Stimulated activated CD8-positive, alpha-beta memory T cell treated with anti-CD3 and anti-CD28 coated beads, Interleukin-12 subunit alpha, Interleukin-12 subunit beta, amount 100 ng/mL, for 24 hours (primary cell): Measurements from ENCODE around the gene ABCC5.
"Not testable (repeated sequence)": the region's sequence is repeated elsewhere in the genome, so short reads cannot be mapped to it uniquely, and the experiment has no call there.

Experiments used
- DNase-seq: peaks from one replicate; pipeline ENCODE4 v3.0.0-alpha.2; 2020; ENCODE audit errors: extremely low read depth

The ABCC5 gene

GRCh38 chr3:183892610-183893214 is 125.0 kb downstream of the ABCC5 start:
- DNase-seq, result no peak

GRCh38 chr3:183885766-183886165 is 131.9 kb downstream of the ABCC5 start:
- no peak for DNase-seq

GRCh38 chr3:183884427-183885296 is 133.0 kb downstream of the ABCC5 start, which contains the start of gene PARL:
PARL (minus strand) TSS chr3:183884880; CDS start chr3:183884846, 34 bp downstream.
- peak; percentile 89 for DNase-seq

DNA sequence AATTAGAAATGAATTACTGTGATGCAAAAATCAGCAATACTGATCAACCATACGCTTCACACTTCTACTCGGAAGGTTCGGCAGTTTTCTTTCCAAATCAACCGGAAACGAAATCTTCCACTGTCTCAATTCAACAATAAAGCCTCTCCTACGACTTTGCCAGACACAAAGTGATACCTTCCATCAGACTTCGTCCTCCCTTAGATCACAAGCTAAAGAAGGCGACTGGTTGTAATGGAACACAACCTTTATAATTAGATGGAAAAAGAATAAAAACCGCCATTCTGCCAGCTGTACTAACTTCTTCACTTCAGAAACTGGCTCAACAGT is 133.6 kb downstream of the ABCC5 start:
- DNase-seq, result no peak

DNA sequence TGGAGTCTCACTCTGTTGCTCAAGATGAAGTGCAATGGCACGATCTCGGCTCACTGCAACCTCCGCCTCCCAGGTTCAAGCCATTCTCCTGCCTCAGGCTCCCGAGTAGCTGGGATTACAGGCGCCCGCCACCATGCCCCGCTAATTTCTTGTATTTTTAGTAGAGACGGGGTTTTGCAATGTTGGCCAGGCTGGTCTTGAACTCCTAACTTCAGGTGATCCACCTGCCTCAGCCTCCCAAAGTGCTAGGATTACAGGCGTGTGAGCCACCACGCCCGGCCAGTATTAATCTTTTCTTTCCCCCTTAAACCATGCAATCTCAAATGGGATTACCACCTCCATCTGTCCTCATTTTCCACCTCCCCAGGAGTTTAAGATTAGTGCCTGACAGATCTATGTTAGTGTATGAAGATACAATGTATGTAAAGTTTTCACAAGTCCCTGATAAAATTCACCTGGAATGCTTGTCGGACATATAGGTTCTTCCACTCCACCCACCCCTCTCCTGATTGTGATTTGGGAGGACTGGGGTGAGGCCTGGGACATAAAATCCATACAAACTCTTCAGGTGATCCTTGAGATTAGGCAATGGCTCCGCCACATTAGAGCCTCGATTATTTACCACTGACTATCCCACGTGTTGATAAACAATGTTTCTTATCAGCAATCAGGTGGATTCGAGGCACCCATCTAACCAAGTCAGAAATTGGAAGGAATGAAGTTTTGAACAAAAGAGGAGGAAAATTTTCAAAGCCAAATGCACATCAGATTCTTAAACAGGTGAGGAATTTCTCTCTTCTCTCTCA is 134.2 kb downstream of the ABCC5 start:
- DNase-seq, result no peak

DNA sequence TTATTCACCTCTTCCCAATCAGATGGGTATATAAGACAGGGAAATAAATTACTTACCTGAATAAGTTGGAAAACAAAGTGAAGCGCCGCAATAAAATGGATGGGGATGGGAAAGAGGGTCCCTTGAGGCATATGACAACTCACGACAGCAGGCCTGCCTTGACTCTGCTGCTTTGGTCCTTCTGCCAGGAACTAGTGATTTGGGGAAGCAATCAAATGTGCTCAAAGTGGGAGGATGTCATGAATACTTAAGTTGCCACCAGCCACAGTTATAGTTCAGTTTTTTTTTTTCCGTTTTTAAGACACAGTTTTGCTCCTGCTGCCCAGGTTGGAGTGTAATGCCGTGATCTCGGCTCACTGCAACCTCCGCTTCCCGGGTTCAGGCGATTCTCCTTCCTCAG is 137.6 kb downstream of the ABCC5 start:
- DNase-seq, result no peak

DNA sequence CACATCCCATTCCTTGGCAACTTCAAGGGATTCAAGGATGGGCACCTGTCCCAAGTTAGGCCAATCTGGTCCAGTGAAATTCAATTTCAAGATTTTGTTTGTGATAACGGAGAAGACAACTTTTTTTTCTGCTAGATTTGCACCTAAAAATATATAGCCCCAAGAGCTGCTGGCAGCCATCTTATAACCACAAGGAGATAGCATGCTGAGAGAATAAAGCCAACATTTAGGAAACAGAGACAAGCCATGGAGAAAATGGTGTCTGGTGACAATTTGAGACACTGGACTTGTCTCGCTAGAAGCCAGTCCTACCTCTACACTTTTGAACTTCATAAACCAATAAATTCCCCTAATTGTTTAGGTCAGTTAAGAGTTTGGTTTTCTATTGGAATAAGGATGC is 138.4 kb downstream of the ABCC5 start:
- DNase-seq, result no peak

DNA sequence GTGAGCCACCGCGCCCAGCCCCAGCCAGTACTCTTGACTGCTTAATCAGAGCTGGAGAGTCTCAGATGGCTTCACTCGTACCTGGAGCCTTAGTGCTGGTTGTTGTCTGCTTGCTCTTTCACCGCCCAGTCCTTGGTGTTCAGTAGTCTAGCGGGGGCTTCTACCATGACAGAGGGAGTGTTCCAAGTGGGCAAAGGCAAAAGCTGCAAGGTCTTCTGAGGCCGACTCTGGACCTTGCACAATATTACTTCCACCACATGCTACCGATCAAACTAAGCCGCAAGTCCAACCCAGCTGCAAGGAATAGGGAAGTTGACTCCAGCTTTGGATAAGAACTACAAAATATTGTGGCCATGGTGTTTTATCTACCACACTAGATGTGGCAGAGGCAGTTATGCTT is 139.6 kb downstream of the ABCC5 start:
- no peak for DNase-seq

GRCh38 chr3:183877227-183877626 is 140.5 kb downstream of the ABCC5 start:
- DNase-seq, result not testable (repeated sequence)

DNA sequence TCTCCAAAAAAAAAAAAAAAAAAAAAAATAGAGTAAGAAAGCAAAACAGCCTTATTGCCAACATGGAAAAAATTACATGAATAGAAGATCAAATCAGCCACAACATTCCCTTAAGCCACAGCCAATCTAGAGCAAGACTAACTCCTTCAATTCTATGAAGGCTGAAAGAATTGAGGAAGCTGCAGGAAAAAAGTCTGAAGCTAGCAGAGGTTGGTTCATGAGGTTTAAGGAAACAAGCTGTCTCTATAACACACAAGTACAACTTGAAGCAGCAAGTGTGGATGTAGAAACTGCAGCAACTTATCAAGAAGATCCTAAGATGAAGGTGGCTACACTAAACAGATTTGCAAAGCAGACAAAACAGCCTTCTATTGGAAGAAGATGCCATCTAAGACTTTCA is 142.3 kb downstream of the ABCC5 start:
- DNase-seq, result no peak

- no peak for DNase-seq
Observed at GRCh38 chr3:183873914-183874313, 143.8 kb downstream of the ABCC5 start.

GRCh38 chr3:183871541-183871940 is 146.1 kb downstream of the ABCC5 start:
- DNase-seq, result no peak

GRCh38 chr3:183870563-183870962 is 147.1 kb downstream of the ABCC5 start:
- DNase-seq, result no peak
